GM18507 (cell line): ENCODE data around the gene ZDHHC8.
A peak's percentile ranks its signal among the peaks of the same experiment; 100 is the strongest.
"Not testable (repeated sequence)": the region's sequence is repeated elsewhere in the genome, so short reads cannot be mapped to it uniquely, and the experiment has no call there.

Experiments
- DNase-seq: peaks from one replicate; pipeline ENCODE4 v3.0.0; 2011; ENCODE audit warnings: low read depth; ENCODE audit not compliant: insufficient read length; ENCODE audit errors: extremely low spot score
- FAIRE-seq: peaks from 2 replicates; lab custom pipeline; 2011; peaks lifted over from hg19 to GRCh38; lab: Jason Lieb, UNC

ZDHHC8 gene

GRCh38 chr22:20153945-20154344, 22.3 kb downstream of the ZDHHC8 start:
- DNase-seq (no peak), FAIRE-seq (no peak)

- DNase-seq (no peak), FAIRE-seq (no peak)
Measured at GRCh38 chr22:20154602-20155187, 23.1 kb downstream of the ZDHHC8 start.

GRCh38 chr22:20155330-20156041, 23.9 kb downstream of the ZDHHC8 start:
- FAIRE-seq (no peak), DNase-seq (no peak)

GRCh38 chr22:20156042-20156389, 24.4 kb downstream of the ZDHHC8 start:
- DNase-seq: no peak
- no peak for FAIRE-seq

GRCh38 chr22:20156611-20157429, 25.2 kb downstream of the ZDHHC8 start:
- DNase-seq (peak; percentile 87), FAIRE-seq (peak; percentile 91)

- no peak for DNase-seq
- no peak for FAIRE-seq
Measured at GRCh38 chr22:20157430-20158183, 26.0 kb downstream of the ZDHHC8 start.

- no peak for DNase-seq
- FAIRE-seq: no peak
Measured at GRCh38 chr22:20158391-20159036, 26.9 kb downstream of the ZDHHC8 start.

GRCh38 chr22:20159076-20159475, 27.5 kb downstream of the ZDHHC8 start:
- FAIRE-seq (no peak), DNase-seq (no peak)

- DNase-seq, FAIRE-seq: not testable (repeated sequence)
Measured at GRCh38 chr22:20159531-20159930, 27.9 kb downstream of the ZDHHC8 start.

GRCh38 chr22:20160041-20160440, 28.4 kb downstream of the ZDHHC8 start:
- DNase-seq: no peak
- FAIRE-seq: no peak

- DNase-seq: no peak
- no peak for FAIRE-seq
Measured at GRCh38 chr22:20164863-20165262, 33.3 kb downstream of the ZDHHC8 start.

- DNase-seq: no peak
- no peak for FAIRE-seq
Measured at GRCh38 chr22:20165421-20165820, 33.8 kb downstream of the ZDHHC8 start.

- no peak for FAIRE-seq
- DNase-seq: no peak
Measured at GRCh38 chr22:20165913-20166312, 34.3 kb downstream of the ZDHHC8 start.

GRCh38 chr22:20166703-20167102, 35.1 kb downstream of the ZDHHC8 start:
- DNase-seq (no peak), FAIRE-seq (no peak)

- DNase-seq (no peak), FAIRE-seq (no peak)
Measured at GRCh38 chr22:20167643-20168322, 36.2 kb downstream of the ZDHHC8 start.

- FAIRE-seq (no peak), DNase-seq (no peak)
Measured at GRCh38 chr22:20169253-20169822, 37.7 kb downstream of the ZDHHC8 start.

GRCh38 chr22:20170170-20170569, 38.6 kb downstream of the ZDHHC8 start:
- FAIRE-seq (no peak), DNase-seq (no peak)

GRCh38 chr22:20171288-20172140, 39.9 kb downstream of the ZDHHC8 start:
- FAIRE-seq (no peak), DNase-seq (no peak)
